ENCODE data around the gene FBXL19. TPM values are rescaled to one million over a fixed set of nuclear protein-coding genes. Genes with fewer than 3 reads are reported as not detected.

FBXL19 gene
- total RNA-seq, 1 donor from 2014 or later, result 6.3 TPM

- Histone ChIP-seq H3K27ac (replicated peaks) (no peak overlapping the region), H3K4me3 (no peak overlapping the region), H3K36me3 (no peaks in the 10 kb centered on the region), H3K27me3 (ENCODE audit: low read depth) (no peaks in the 10 kb centered on the region), H3K4me1 (no peaks in the 10 kb centered on the region), H3K9me3 (replicated peaks) (no peaks in the 10 kb centered on the region)
- intact Hi-C loops (cut with micrococcal nuclease), result no loop called here
- DNase-seq, result no peak
- TF ChIP-seq CTCF (IDR thresholded peaks at IDR 0.05; ENCODE audit: borderline replicate concordance), result no peak
Measured at GRCh38 chr16:30910427-30911029, 12.8 kb upstream of the FBXL19 start.

- no peak for TF ChIP-seq CTCF (IDR thresholded peaks at IDR 0.05; ENCODE audit: borderline replicate concordance)
- no peaks in the 10 kb centered on the region for H3K4me1 ChIP-seq
- H3K27me3 ChIP-seq (ENCODE audit: low read depth), result no peaks in the 10 kb centered on the region
- H3K27ac ChIP-seq (replicated peaks), result no peak overlapping the region
- intact Hi-C loops (cut with micrococcal nuclease), result no loop called here
- H3K36me3 ChIP-seq, result no peaks in the 10 kb centered on the region
- DNase-seq, result no peak
- H3K9me3 ChIP-seq (replicated peaks), result no peaks in the 10 kb centered on the region
- no peak overlapping the region for H3K4me3 ChIP-seq
Measured at GRCh38 chr16:30912794-30913412, 10.5 kb upstream of the FBXL19 start.

- intact Hi-C loops (cut with micrococcal nuclease), result no loop called here
- DNase-seq, result no peak
- Histone ChIP-seq H3K9me3 (replicated peaks) (no peaks in the 10 kb centered on the region), H3K27ac (replicated peaks) (no peak overlapping the region), H3K27me3 (ENCODE audit: low read depth) (no peaks in the 10 kb centered on the region), H3K4me1 (no peaks in the 10 kb centered on the region), H3K36me3 (no peaks in the 10 kb centered on the region), H3K4me3 (no peak overlapping the region)
- TF ChIP-seq CTCF (IDR thresholded peaks at IDR 0.05; ENCODE audit: borderline replicate concordance), result no peak
Measured at GRCh38 chr16:30914830-30915229, 8.5 kb upstream of the FBXL19 start.

- H3K27ac ChIP-seq (replicated peaks), result no peak overlapping the region
- H3K9me3 ChIP-seq (replicated peaks), result no peaks in the 10 kb centered on the region
- no peak for DNase-seq
- H3K4me3 ChIP-seq, result no peak overlapping the region
- intact Hi-C loops (cut with micrococcal nuclease), result no loop called here
- no peaks in the 10 kb centered on the region for H3K27me3 ChIP-seq (ENCODE audit: low read depth)
- peaks cover 16% of the 10 kb centered on the region for H3K4me1 ChIP-seq
- no peaks in the 10 kb centered on the region for H3K36me3 ChIP-seq
- TF ChIP-seq CTCF (IDR thresholded peaks at IDR 0.05; ENCODE audit: borderline replicate concordance), result no peak
Measured at GRCh38 chr16:30918614-30919013, 4.8 kb upstream of the FBXL19 start.

- H3K4me3 ChIP-seq, result no peak overlapping the region
- no peak for TF ChIP-seq CTCF (IDR thresholded peaks at IDR 0.05; ENCODE audit: borderline replicate concordance)
- intact Hi-C loops (cut with micrococcal nuclease), result no loop called here
- H3K27ac ChIP-seq (replicated peaks), result no peak overlapping the region
- no peaks in the 10 kb centered on the region for H3K36me3 ChIP-seq
- H3K27me3 ChIP-seq (ENCODE audit: low read depth), result no peaks in the 10 kb centered on the region
- H3K4me1 ChIP-seq, result peaks cover 32% of the 10 kb centered on the region
- DNase-seq, result no peak
- H3K9me3 ChIP-seq (replicated peaks), result no peaks in the 10 kb centered on the region
Measured at GRCh38 chr16:30920891-30921290, 2.5 kb upstream of the FBXL19 start.
